H1 (cell line): ENCODE results near the gene LRRC4C. TPM values are rescaled to one million over a fixed set of nuclear protein-coding genes. Genes with fewer than 3 reads are reported as not detected.

Experiments used
- JUN ChIP-seq: IDR thresholded peaks from 2 replicates; pipeline ENCODE4 v1.6.1; 2011; ENCODE audit warnings: low read depth, mild to moderate bottlenecking, improper control_type of control experiment, low read length
- JUND ChIP-seq: IDR thresholded peaks from 2 replicates; pipeline ENCODE4 v1.6.1; 2011; ENCODE audit warnings: mild to moderate bottlenecking, improper control_type of control experiment, low read length
- KDM4A ChIP-seq: IDR thresholded peaks from one replicate; pipeline ENCODE4 v1.7.1; 2012; ENCODE audit warnings: low read depth, mild to moderate bottlenecking, moderate library complexity, low read length, inconsistent platforms; ENCODE audit not compliant: severe bottlenecking
- NANOG ChIP-seq: IDR thresholded peaks from 2 replicates; pipeline ENCODE4 v1.6.1; 2011; ENCODE audit warnings: low read length, low read depth, mild to moderate bottlenecking, inconsistent platforms; ENCODE audit not compliant: insufficient read depth, poor library complexity, severe bottlenecking
- NRF1 ChIP-seq: IDR thresholded peaks from 2 replicates; pipeline ENCODE4 v1.6.1; 2011; ENCODE audit warnings: mild to moderate bottlenecking, low read depth, low read length, improper control_type of control experiment
- RBBP5 ChIP-seq: IDR thresholded peaks from 2 replicates; pipeline ENCODE4 v1.7.1; 2012; ENCODE audit warnings: low read depth, mild to moderate bottlenecking, inconsistent platforms, low read length, moderate library complexity, borderline replicate concordance
- RNF2 ChIP-seq: fragments of 200-900, 300-1000 bp; sonication (generic); IDR thresholded peaks from 2 replicates; pipeline ENCODE4 v1.7.1; 2016; ENCODE audit warnings: borderline replicate concordance, low read depth, mild to moderate bottlenecking, antibody characterized with exemption, low read length; ENCODE audit not compliant: poor library complexity, severe bottlenecking; ENCODE audit errors: missing control alignments
- RXRA ChIP-seq: IDR thresholded peaks from 2 replicates; pipeline ENCODE4 v1.6.1; 2011; ENCODE audit warnings: low read depth, mild to moderate bottlenecking, low read length, moderate library complexity; ENCODE audit not compliant: insufficient read depth
- TAF7 ChIP-seq: optimal IDR thresholded peaks from 2 replicates; pipeline ENCODE3; 2011; ENCODE audit warnings: low read depth, mild to moderate bottlenecking, inconsistent platforms, low read length, moderate library complexity, borderline replicate concordance
- polyA plus RNA-seq, 7 experiments: library from polyadenylated mRNA; depleted of rRNA in 3 of 7; stranded (reverse) in 5 of 7; unstranded in 2 of 7; fragments of >200 nt in 5 of 7; fragments of 200-250 nt in 2 of 7; gene quantifications; 1 replicate in 5 of 7; 2 replicates in 1 of 7; 4 replicates in 1 of 7; pipeline versions ENCODE4 v1.2.1 to v1.2.3, GENCODE V29; 2011 to 2013; ENCODE audit warnings: missing spikeins in 2 of 7, mixed read lengths in 2 of 7
- total RNA-seq: library from RNA; stranded (reverse); fragmentation: NEBNext Ultra II Directional; extraction: Animal tissue kit (Norgen Biotek cat#: 25700); gene quantifications from 2 replicates; pipeline ENCODE4 v1.2.1, GENCODE V29; 2021
- TF ChIP-seq, protein P1 (sequence below), 3 experiments: IDR thresholded peaks; 1 replicate in 2 of 3; 2 replicates in 1 of 3; pipeline versions ENCODE4 v1.5.1 to v1.6.1; 2011; ENCODE audit warnings: low read length in 3 of 3, mild to moderate bottlenecking in 3 of 3, inconsistent platforms in 2 of 3, low read depth in 1 of 3, moderate library complexity in 1 of 3; ENCODE audit not compliant: insufficient read depth in 1 of 3; ENCODE audit errors: control extremely low read depth in 1 of 3

LRRC4C gene
- total and polyA plus RNA-seq, 2 of the 8 experiments (the other 6 are each of a cell fraction or from before 2014, with no cell fraction given) = 0.23 to 2.2 TPM

DNA sequence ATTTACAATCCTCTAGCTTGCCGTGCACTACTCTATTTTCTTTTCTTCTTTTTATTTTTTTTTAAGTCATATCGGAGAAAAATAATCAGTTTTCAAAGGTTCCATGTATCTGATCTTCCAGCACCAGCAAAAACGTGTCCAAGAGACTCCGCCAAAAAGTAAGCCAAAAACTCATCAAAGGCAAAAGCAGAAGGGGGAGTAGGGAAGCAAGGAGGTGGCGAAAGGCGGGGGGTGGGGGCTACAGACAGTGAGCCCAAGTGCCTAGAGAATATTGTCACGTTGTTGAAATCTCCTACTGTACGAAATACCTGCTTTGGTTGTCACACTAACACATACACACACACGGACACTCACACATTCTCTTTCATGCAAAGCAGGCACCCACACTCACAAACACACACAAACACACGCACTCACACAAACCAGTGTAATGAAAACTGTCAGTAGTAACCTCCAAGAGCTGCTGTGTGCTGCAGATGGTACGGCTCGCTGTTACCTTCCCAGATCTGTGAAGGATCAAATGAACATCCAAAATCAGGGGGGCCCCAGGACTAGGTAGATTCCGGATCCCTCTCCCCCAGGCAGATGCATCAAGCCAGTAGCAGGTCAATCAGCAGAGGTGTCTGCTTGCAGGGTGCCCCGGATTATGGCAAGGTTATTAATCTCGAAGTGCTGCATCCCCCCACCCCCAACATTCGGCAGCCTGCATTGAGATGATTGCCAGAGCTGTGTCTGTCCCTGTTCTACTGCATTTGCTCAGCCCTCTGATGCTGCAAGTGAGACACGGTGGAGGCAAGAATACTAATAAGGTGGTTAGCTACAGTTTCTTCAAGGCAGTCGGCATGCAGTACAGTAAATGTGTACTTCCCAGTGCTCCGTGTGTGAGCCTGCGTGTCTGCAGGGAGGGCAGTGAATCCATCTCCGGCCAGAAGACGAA lies at the start of gene LRRC4C (continued):
- TF ChIP-seq JUN (no peak), NANOG (no peak), NRF1 (no peak), RXRA (no peak), JUND (no peak), RNF2 (no peak), KDM4A (no peak), RBBP5 (no peak), TAF7 (no peak)
- TF ChIP-seq, protein P1, sequence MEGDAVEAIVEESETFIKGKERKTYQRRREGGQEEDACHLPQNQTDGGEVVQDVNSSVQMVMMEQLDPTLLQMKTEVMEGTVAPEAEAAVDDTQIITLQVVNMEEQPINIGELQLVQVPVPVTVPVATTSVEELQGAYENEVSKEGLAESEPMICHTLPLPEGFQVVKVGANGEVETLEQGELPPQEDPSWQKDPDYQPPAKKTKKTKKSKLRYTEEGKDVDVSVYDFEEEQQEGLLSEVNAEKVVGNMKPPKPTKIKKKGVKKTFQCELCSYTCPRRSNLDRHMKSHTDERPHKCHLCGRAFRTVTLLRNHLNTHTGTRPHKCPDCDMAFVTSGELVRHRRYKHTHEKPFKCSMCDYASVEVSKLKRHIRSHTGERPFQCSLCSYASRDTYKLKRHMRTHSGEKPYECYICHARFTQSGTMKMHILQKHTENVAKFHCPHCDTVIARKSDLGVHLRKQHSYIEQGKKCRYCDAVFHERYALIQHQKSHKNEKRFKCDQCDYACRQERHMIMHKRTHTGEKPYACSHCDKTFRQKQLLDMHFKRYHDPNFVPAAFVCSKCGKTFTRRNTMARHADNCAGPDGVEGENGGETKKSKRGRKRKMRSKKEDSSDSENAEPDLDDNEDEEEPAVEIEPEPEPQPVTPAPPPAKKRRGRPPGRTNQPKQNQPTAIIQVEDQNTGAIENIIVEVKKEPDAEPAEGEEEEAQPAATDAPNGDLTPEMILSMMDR (IDR thresholded peaks at IDR 0.05; ENCODE audit: control extremely low read depth in 1 of 3, insufficient read depth in 1 of 3, low read depth in 1 of 3, low read length in 3 of 3) = no peak
- TF ChIP-seq, all 59 proteins: peak for 0
